HG02981 (cell line): ENCODE results near the gene EIF2S3.

Experiments used
- ATAC-seq: cut with Tn5 transposase; IDR thresholded peaks from one replicate; pipeline ENCODE4 v1.9.1; 2021; ENCODE audit warnings: mild to moderate bottlenecking, moderate library complexity; ENCODE audit not compliant: unreplicated experiment

Gene EIF2S3

DNA sequence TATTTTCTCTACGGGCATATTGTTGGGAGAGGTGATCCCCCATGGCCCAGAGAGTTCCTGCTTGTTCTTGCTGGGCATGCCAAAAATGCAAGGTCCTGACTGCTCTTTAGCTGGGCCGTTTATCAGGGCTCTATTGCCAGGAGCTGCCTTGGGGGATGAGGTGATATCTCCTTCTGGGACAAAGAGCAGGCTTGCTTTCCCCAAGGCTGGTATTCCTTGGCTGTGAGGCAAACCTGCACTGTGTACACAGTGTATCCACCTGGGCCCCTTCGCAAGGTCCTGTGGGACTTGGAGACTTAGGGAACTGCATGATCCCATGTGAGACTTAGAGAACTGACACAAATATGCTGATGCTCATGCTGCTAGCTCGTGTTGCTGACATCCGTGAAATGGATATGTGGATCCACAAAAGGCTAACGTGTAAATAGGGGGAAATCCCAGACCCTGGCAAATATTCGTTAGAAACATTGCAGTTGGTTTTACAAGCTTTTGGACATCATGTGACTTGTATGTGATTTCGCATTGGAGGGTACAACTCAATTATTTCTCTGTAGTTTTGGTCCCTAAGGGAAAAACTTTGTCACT is 70.4 kb downstream of the EIF2S3 start:
- no peak for ATAC-seq
